Naive B cell (primary cell): ENCODE results near the gene MAPKAP1. TPM values are rescaled to one million over a fixed set of nuclear protein-coding genes. Genes with fewer than 3 reads are reported as not detected.

Source experiments
- ATAC-seq, 2 donors: fragments of 150-1000 bp; cut with Tn5 transposase; 2 replicates each; pipeline ENCODE4 v1.10.0; 2021; ENCODE audit warnings: low read depth in 2 of 2, mild to moderate bottlenecking in 2 of 2, moderate library complexity in 2 of 2
- DNase-seq: peaks from one replicate; pipeline ENCODE4 v3.0.0; 2022
- H3K27ac Mint-ChIP-seq, 6 donors: one replicate each; pipeline ENCODE4 v1.8.0; 2020 to 2022; ENCODE audit warnings: mild to moderate bottlenecking in 6 of 6, mixed read lengths in 6 of 6, moderate library complexity in 5 of 6, inconsistent platforms in 2 of 6
- H3K27me3 Mint-ChIP-seq, 3 donors: one replicate each; pipeline ENCODE4 v1.8.0; 2021 to 2022; ENCODE audit warnings: mixed read lengths in 3 of 3, mild to moderate bottlenecking in 1 of 3
- H3K36me3 Mint-ChIP-seq, 2 donors: one replicate each; pipeline ENCODE4 v1.8.0; 2020 to 2022; ENCODE audit warnings: mixed read lengths in 2 of 2, inconsistent platforms in 1 of 2, mild to moderate bottlenecking in 1 of 2
- H3K4me1 Mint-ChIP-seq, 3 donors: one replicate each; pipeline ENCODE4 v1.8.0; 2020 to 2022; ENCODE audit warnings: mixed read lengths in 3 of 3, inconsistent platforms in 1 of 3, mild to moderate bottlenecking in 1 of 3, moderate library complexity in 1 of 3
- H3K4me3 Mint-ChIP-seq, 8 donors: one replicate each; pipeline ENCODE4 v1.8.0; 2020 to 2022; ENCODE audit warnings: mild to moderate bottlenecking in 8 of 8, mixed read lengths in 8 of 8, moderate library complexity in 8 of 8, inconsistent platforms in 2 of 8
- H3K9me3 Mint-ChIP-seq, 7 donors: one replicate each; pipeline ENCODE4 v1.8.0; 2020 to 2022; ENCODE audit warnings: mixed read lengths in 7 of 7, mild to moderate bottlenecking in 5 of 7, inconsistent platforms in 2 of 7, moderate library complexity in 1 of 7
- polyA plus RNA-seq, 6 donors: library from polyadenylated mRNA; unstranded; fragments of 300-500 nt; fragmentation: Illumina TruSeq; gene quantifications; one replicate each; pipeline ENCODE4 v1.2.3, GENCODE V29; 2021; ENCODE audit warnings: low read depth in 6 of 6

MAPKAP1 gene
- polyA plus RNA-seq, 6 donors from 2014 or later: 62.4 to 76.1 (median 67.7) TPM

- Mint-ChIP-seq H3K4me3 (no peak overlapping the region), H3K9me3 (no peaks in the 10 kb centered on the region), H3K27ac (no peak overlapping the region), H3K36me3 (peaks cover 0 to 5% of the 10 kb centered on the region in 2 donors), H3K4me1 (peaks cover 0 to 3% (median 0%) of the 10 kb centered on the region in 3 donors), H3K27me3 (no peaks in the 10 kb centered on the region)
- DNase-seq: no peak
- no peak for ATAC-seq
Observed at GRCh38 chr9:125433461-125434011, 273.5 kb downstream of the MAPKAP1 start.

- ATAC-seq (no peak), DNase-seq (no peak)
- Mint-ChIP-seq H3K27me3 (no peaks in the 10 kb centered on the region), H3K4me3 (no peak overlapping the region), H3K36me3 (no peaks in the 10 kb centered on the region), H3K27ac (peak overlapping the region in 1 of 6 donors; percentile 46), H3K4me1 (peaks cover 0 to 6% (median 3%) of the 10 kb centered on the region in 3 donors), H3K9me3 (no peaks in the 10 kb centered on the region)
Observed at GRCh38 chr9:125432715-125433385, 274.2 kb downstream of the MAPKAP1 start.

- DNase-seq: no peak
- Mint-ChIP-seq H3K36me3 (no peaks in the 10 kb centered on the region), H3K27me3 (no peaks in the 10 kb centered on the region)
Observed at GRCh38 chr9:125431741-125432271, 275.2 kb downstream of the MAPKAP1 start.

GRCh38 chr9:125431012-125431305 lies 276.0 kb downstream of the MAPKAP1 start:
- Mint-ChIP-seq H3K4me3 (no peak overlapping the region), H3K36me3 (no peaks in the 10 kb centered on the region), H3K9me3 (no peaks in the 10 kb centered on the region), H3K27me3 (no peaks in the 10 kb centered on the region), H3K4me1 (peaks cover 0 to 13% (median 3%) of the 10 kb centered on the region in 3 donors), H3K27ac (no peak overlapping the region)
- DNase-seq (no peak), ATAC-seq (no peak)

More at GRCh38 chr9:125431741-125432271, 275.2 kb downstream of the MAPKAP1 start:
- H3K4me3 Mint-ChIP-seq: no peak overlapping the region
- peaks cover 0 to 13% (median 3%) of the 10 kb centered on the region in 3 donors for H3K4me1 Mint-ChIP-seq
- H3K9me3 Mint-ChIP-seq: no peaks in the 10 kb centered on the region
- peak overlapping the region in 2 of 6 donors; percentile 49 to 52 for H3K27ac Mint-ChIP-seq
- no peak for ATAC-seq

GRCh38 chr9:125430161-125431011 lies 276.6 kb downstream of the MAPKAP1 start:
- Mint-ChIP-seq H3K27ac (no peak overlapping the region), H3K9me3 (no peaks in the 10 kb centered on the region)
- ATAC-seq: no peak

GRCh38 chr9:125429476-125430160 lies 277.4 kb downstream of the MAPKAP1 start:
- H3K4me3 Mint-ChIP-seq: no peak overlapping the region
- H3K27me3 Mint-ChIP-seq: no peaks in the 10 kb centered on the region
- no peaks in the 10 kb centered on the region for H3K9me3 Mint-ChIP-seq
- ATAC-seq (no peak), DNase-seq (no peak)
- H3K27ac Mint-ChIP-seq: no peak overlapping the region
- H3K36me3 Mint-ChIP-seq: no peaks in the 10 kb centered on the region
- H3K4me1 Mint-ChIP-seq: peaks cover 0 to 13% (median 0%) of the 10 kb centered on the region in 3 donors

More at GRCh38 chr9:125430161-125431011, 276.6 kb downstream of the MAPKAP1 start:
- no peaks in the 10 kb centered on the region for H3K36me3 Mint-ChIP-seq
- no peak overlapping the region for H3K4me3 Mint-ChIP-seq
- H3K27me3 Mint-ChIP-seq: no peaks in the 10 kb centered on the region
- DNase-seq: no peak
- peaks cover 0 to 13% (median 0%) of the 10 kb centered on the region in 3 donors for H3K4me1 Mint-ChIP-seq

- H3K4me3 Mint-ChIP-seq: no peak overlapping the region
- DNase-seq (no peak), ATAC-seq (no peak)
- no peaks in the 10 kb centered on the region for H3K9me3 Mint-ChIP-seq
- peak overlapping the region in 1 of 6 donors; percentile 69 for H3K27ac Mint-ChIP-seq
- H3K27me3 Mint-ChIP-seq: no peaks in the 10 kb centered on the region
- H3K4me1 Mint-ChIP-seq: peaks cover 0 to 13% (median 0%) of the 10 kb centered on the region in 3 donors
- H3K36me3 Mint-ChIP-seq: no peaks in the 10 kb centered on the region
Observed at GRCh38 chr9:125428902-125429467, 278.0 kb downstream of the MAPKAP1 start.

- Mint-ChIP-seq H3K4me1 (peaks cover 0 to 13% (median 0%) of the 10 kb centered on the region in 3 donors), H3K9me3 (no peaks in the 10 kb centered on the region), H3K27ac (no peak overlapping the region), H3K36me3 (no peaks in the 10 kb centered on the region), H3K27me3 (no peaks in the 10 kb centered on the region), H3K4me3 (no peak overlapping the region)
- peak; percentile 35 for DNase-seq
- ATAC-seq: peak; percentile 41 to 52
Observed at GRCh38 chr9:125428060-125428901, 278.7 kb downstream of the MAPKAP1 start.

- H3K9me3 Mint-ChIP-seq: no peaks in the 10 kb centered on the region
- H3K4me1 Mint-ChIP-seq: peaks cover 0 to 13% (median 0%) of the 10 kb centered on the region in 3 donors
- no peak overlapping the region for H3K27ac Mint-ChIP-seq
- H3K27me3 Mint-ChIP-seq: peaks cover 0 to 4% (median 0%) of the 10 kb centered on the region in 3 donors
- DNase-seq (no peak), ATAC-seq (no peak)
- peak overlapping the region in 1 of 8 donors; percentile 7 for H3K4me3 Mint-ChIP-seq
- no peaks in the 10 kb centered on the region for H3K36me3 Mint-ChIP-seq
Observed at GRCh38 chr9:125427556-125427955, 279.5 kb downstream of the MAPKAP1 start.

GRCh38 chr9:125426926-125427325 lies 280.1 kb downstream of the MAPKAP1 start:
- Mint-ChIP-seq H3K9me3 (no peaks in the 10 kb centered on the region), H3K4me1 (peaks cover 0 to 13% (median 0%) of the 10 kb centered on the region in 3 donors), H3K36me3 (no peaks in the 10 kb centered on the region), H3K27ac (peak overlapping the region in 1 of 6 donors; percentile 21), H3K27me3 (peaks cover 0 to 6% (median 0%) of the 10 kb centered on the region in 3 donors), H3K4me3 (no peak overlapping the region)
- no peak for ATAC-seq
- DNase-seq: no peak

- H3K27me3 Mint-ChIP-seq: peaks cover 0 to 6% (median 0%) of the 10 kb centered on the region in 3 donors
- ATAC-seq (no peak), DNase-seq (no peak)
- no peak overlapping the region for H3K27ac Mint-ChIP-seq
- H3K36me3 Mint-ChIP-seq: no peaks in the 10 kb centered on the region
- peaks cover 0 to 13% (median 0%) of the 10 kb centered on the region in 3 donors for H3K4me1 Mint-ChIP-seq
- no peak overlapping the region for H3K4me3 Mint-ChIP-seq
- H3K9me3 Mint-ChIP-seq: peaks cover 0 to 2% (median 0%) of the 10 kb centered on the region in 7 donors
Observed at GRCh38 chr9:125425901-125426515, 281.0 kb downstream of the MAPKAP1 start.
